K562 (cell line): Measurements from ENCODE around the gene CGB8. TPM values are rescaled to one million over a fixed set of nuclear protein-coding genes. Genes with fewer than 3 reads are reported as not detected.

Source experiments
- ATAC-seq: fragments of 200-7000 bp; cut with Tn5 transposase; 3 replicates; pipeline ENCODE4 v1.9.1; 2020; ENCODE audit warnings: moderate library complexity
- BruUV-seq: library from RNA; stranded (reverse); fragments of 400-500 nt; replicated peaks from 2 replicates; lab custom pipeline; 2021; lab: Mats Ljungman, UMichigan
- CTCF ChIA-PET: fragments of 300-600 bp; formaldehyde crosslinking; extraction: SDS; loops from one replicate; lab custom pipeline; 2021; ENCODE audit warnings: low intra/inter-chr PET ratio; lab: Yijun Ruan, JAX
- POLR2A ChIA-PET: fragments of 300-600, 350-650 bp; sonication (Branson Sonifier 250); formaldehyde crosslinking; extraction: SDS; loops from one replicate; lab custom pipeline; 2021; ENCODE audit warnings: antibody characterized with exemption, inconsistent platforms; lab: Yijun Ruan, JAX
- DNase-seq, 4 experiments: peaks; one replicate each; pipeline versions ENCODE4 v3.0.0 to v3.0.0-alpha.2; 2011 to 2018; ENCODE audit warnings: low spot score in 3 of 4, mixed read lengths in 3 of 4; ENCODE audit errors: extremely low read depth in 1 of 4
- FAIRE-seq: peaks from 2 replicates; lab custom pipeline; 2011; peaks lifted over from hg19 to GRCh38; lab: Jason Lieb, UNC
- H2AFZ ChIP-seq: 2 replicates; pipeline ENCODE4 v1.6.0; 2011; ENCODE audit warnings: low read depth, low read length, control low read depth, inconsistent platforms
- H3K27ac ChIP-seq: fragments of 200-600 bp; 3 replicates; pipeline ENCODE4 v1.8.0; 2011; ENCODE audit warnings: low read depth, mild to moderate bottlenecking, control low read depth, inconsistent platforms, low read length, moderate library complexity, mixed read lengths; ENCODE audit errors: extremely low read depth
- H3K27me3 ChIP-seq, 2 experiments: fragments of 300-600 bp in 1 of 2; 2 replicates in 1 of 2; 3 replicates in 1 of 2; pipeline versions ENCODE4 v1.6.0 to v1.8.0; 2011; ENCODE audit warnings: inconsistent platforms in 2 of 2, low read length in 2 of 2, mild to moderate bottlenecking in 1 of 2, mixed read lengths in 1 of 2, moderate library complexity in 1 of 2; ENCODE audit not compliant: control insufficient read depth in 2 of 2, insufficient read depth in 2 of 2
- H3K36me3 ChIP-seq: fragments of 300-600 bp; 3 replicates; pipeline ENCODE4 v1.8.0; 2011; ENCODE audit warnings: mild to moderate bottlenecking, low read length, inconsistent platforms; ENCODE audit not compliant: control insufficient read depth, insufficient read depth
- H3K4me1 ChIP-seq, 2 experiments: fragments of 200-600 bp in 1 of 2; replicated peaks in 1 of 2; 2 replicates in 1 of 2; 3 replicates in 1 of 2; pipeline versions ENCODE4 v1.5.1 to v1.8.0; 2011; ENCODE audit warnings: inconsistent platforms in 2 of 2, low read length in 2 of 2, mild to moderate bottlenecking in 1 of 2, mixed read lengths in 1 of 2, moderate library complexity in 1 of 2; ENCODE audit not compliant: control insufficient read depth in 2 of 2, insufficient read depth in 2 of 2
- H3K4me2 ChIP-seq: 2 replicates; pipeline ENCODE4 v1.6.1; 2011; ENCODE audit warnings: low read length, control low read depth, inconsistent platforms, mixed read lengths; ENCODE audit not compliant: insufficient read depth
- H3K4me3 ChIP-seq: fragments of 200-600 bp; sonication (generic), shearing (Covaris generic); 2 replicates; pipeline ENCODE4 v1.5.1; 2016; ENCODE audit warnings: control low read depth, inconsistent platforms
- H3K79me2 ChIP-seq: fragments of 200-600 bp; 3 replicates; pipeline ENCODE4 v1.8.0; 2011; ENCODE audit warnings: low read length, inconsistent platforms; ENCODE audit not compliant: control insufficient read depth, insufficient read depth
- H3K9ac ChIP-seq, 2 experiments: 2 replicates each; pipeline versions ENCODE4 v1.6.0 to v1.6.1; 2011; ENCODE audit warnings: low read depth in 2 of 2, low read length in 2 of 2, control low read depth in 1 of 2, inconsistent platforms in 1 of 2, mild to moderate bottlenecking in 1 of 2, mixed read lengths in 1 of 2; ENCODE audit not compliant: insufficient read depth in 1 of 2
- H3K9me1 ChIP-seq: one replicate; pipeline ENCODE4 v1.6.0; 2011; ENCODE audit warnings: inconsistent platforms, mild to moderate bottlenecking, low read length, moderate library complexity; ENCODE audit not compliant: control insufficient read depth, insufficient read depth
- H3K9me3 ChIP-seq: replicated peaks from 2 replicates; pipeline ENCODE4 v1.5.1; 2011; ENCODE audit warnings: low read depth, low read length, inconsistent platforms; ENCODE audit not compliant: control insufficient read depth, insufficient read depth
- H4K20me1 ChIP-seq: replicated peaks from 2 replicates; pipeline ENCODE4 v1.6.1; 2011; ENCODE audit warnings: low read length, inconsistent platforms, mixed read lengths; ENCODE audit not compliant: control insufficient read depth, insufficient read depth
- EGR1 ChIP-seq: fragments of 450-650 bp; conservative IDR thresholded peaks from 2 replicates; pipeline ENCODE4 v1.6.1; 2017; ENCODE audit warnings: mild to moderate bottlenecking
- ETV6 ChIP-seq, 3 experiments: fragments of 150-350 bp in 1 of 3; sonication (generic) in 1 of 3; formaldehyde crosslinking in 1 of 3; IDR thresholded peaks; 2 replicates each; pipeline versions ENCODE4 v1.6.1 to v1.8.0; 2014 to 2022; ENCODE audit warnings: borderline replicate concordance in 2 of 3, low read depth in 2 of 3, antibody characterized with exemption in 1 of 3, low read length in 1 of 3, mild to moderate bottlenecking in 1 of 3, missing genetic modification reagents in 1 of 3
- WGBS: fragments of 100-300 bp; shearing (Covaris generic); methylation state at CpG from one replicate; pipeline ENCODE4 v1.1.6; 2016; ENCODE audit warnings: low coverage, mixed read lengths; ENCODE audit not compliant: insufficient coverage; ENCODE audit errors: missing lambda C conversion rate; 5-methylcytosine and 5-hydroxymethylcytosine counted together
- in situ Hi-C: fragments of 300-500 bp; cut with MboI; formaldehyde crosslinking; loops from 4 replicates; pipeline ENCODE4 v1.15.0; 2018; ENCODE audit warnings: inconsistent platforms, mixed read lengths
- intact Hi-C: fragments of 100-400 bp; cut with micrococcal nuclease; formaldehyde crosslinking; loops from 2 replicates; pipeline ENCODE4 v1.14.2; 2022
- polyA plus RNA-seq, 8 experiments: library from polyadenylated mRNA; depleted of rRNA in 4 of 8; stranded (reverse) in 5 of 8; unstranded in 3 of 8; fragments of >200 nt; fragmentation: Nextera tagmentation in 2 of 8; fragmentation: Illumina TruSeq in 1 of 8; extraction: Ambion mirVana in 2 of 8; extraction: Trizol in 1 of 8; gene quantifications; 2 replicates each; pipeline versions ENCODE4 v1.2.1 to v1.2.3, GENCODE V29; 2011 to 2014; ENCODE audit warnings: inconsistent platforms in 1 of 8, missing spikeins in 1 of 8
- total RNA-seq, 7 experiments: library from RNA; depleted of rRNA in 6 of 7; stranded (reverse); fragments of >200 nt in 6 of 7; fragmentation: Illumina TruSeq in 2 of 7; extraction: Trizol in 2 of 7; gene quantifications; 2 replicates each; pipeline versions ENCODE4 v1.2.1 to v1.2.3, GENCODE V29; 2011 to 2021; ENCODE audit warnings: low replicate concordance in 1 of 7

CGB8 gene
- total and polyA plus RNA-seq, 9 of the 15 experiments (the other 6 are each of a cell fraction or from before 2014, with no cell fraction given), result not detected

DNA sequence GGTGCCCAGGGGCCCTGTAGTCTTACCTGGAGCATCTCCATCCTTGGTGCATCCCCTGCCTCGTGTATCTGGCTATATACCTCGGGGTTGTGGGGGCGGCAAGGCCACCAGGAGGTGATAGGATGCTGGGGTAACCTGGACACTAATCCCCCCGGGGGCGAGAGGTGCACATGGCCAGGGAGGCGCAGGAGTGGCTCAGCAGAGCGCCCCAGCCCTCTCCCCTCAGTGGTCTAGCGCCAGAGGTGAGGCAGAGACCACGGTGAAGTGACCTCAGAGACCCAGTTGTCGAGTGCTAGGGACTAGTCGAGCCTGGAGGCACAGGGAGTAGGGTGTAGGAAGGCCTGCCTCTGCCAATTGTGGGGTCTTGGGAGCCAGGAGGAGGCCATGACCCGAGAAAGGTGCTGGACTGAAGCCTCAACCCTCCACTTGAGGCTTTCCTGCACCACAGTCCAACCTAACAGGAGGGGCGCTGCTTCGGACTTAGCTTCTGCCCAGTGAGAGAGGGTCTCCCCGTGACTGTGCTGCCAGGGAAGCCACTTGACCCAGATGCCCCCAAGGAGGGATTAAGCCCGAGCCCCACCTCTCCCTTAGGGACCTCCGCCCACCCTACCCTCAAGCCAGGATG is 31.8 kb downstream of the CGB8 start, which contains the start of gene LHB:
LHB (minus strand) TSS at position 51 of the 625 bp plus-strand sequence; CDS start at position 41, 10 bp downstream.
- Histone ChIP-seq H3K79me2 (no peaks in the 10 kb centered on the region), H3K4me1 (peaks cover 21 to 59% of the 10 kb centered on the region in 2 experiments; a peak in 4 of 5 replicates), H3K4me3 (peak within 1 kb of the TSS; percentile 41), H3K4me2 (peak within 1 kb of the TSS; percentile 76; the same call in 1 of the 2 replicates)
- CTCF ChIA-PET, result no interaction called here
- intact Hi-C loops, result no loop called here
- no peak for TF ChIP-seq ETV6 (IDR thresholded peaks at IDR 0.05; ENCODE audit: borderline replicate concordance in 1 of 2, low read depth in 2 of 2, low read length in 1 of 2)
- no peak for TF ChIP-seq ETV6 (CRISPR knock-in tag; IDR thresholded peaks at IDR 0.05; ENCODE audit: borderline replicate concordance)
- peak; percentile 13; the same call in 1 of the 2 replicates for TF ChIP-seq EGR1
- TF ChIP-seq, all 486 proteins: peak for 1
- peak within 1 kb of the TSS; percentile 30 to 88 for H3K9ac ChIP-seq
- in situ Hi-C loops, result no loop called here
- 61% methylated on average over 14 of the region's 17 CpGs for whole genome bisulfite sequencing
- H3K27me3 ChIP-seq, result no peaks in the 10 kb centered on the region
- BruUV-seq, result no TSS peak
- POLR2A ChIA-PET, result no interaction called here
- peaks cover 42% of the 10 kb centered on the region; the same call in 2 of the 3 replicates for H3K36me3 ChIP-seq
- H3K27ac ChIP-seq, result peak within 1 kb of the TSS; percentile 32; the same call in 1 of the 3 replicates
- DNase-seq (no peak), ATAC-seq (no peak), FAIRE-seq (no peak)
- H2AFZ ChIP-seq, result 0 out of 2 replicates have a peak within 1 kb of the TSS, but pooled peaks have one; percentile 44
- H4K20me1 ChIP-seq, result peaks cover 12% of the 10 kb centered on the region; the same call in 1 of the 2 replicates
- H3K9me1 ChIP-seq, result peaks cover 7% of the 10 kb centered on the region
- H3K9me3 ChIP-seq, result no peaks in the 10 kb centered on the region
